Stimulated activated CD8-positive, alpha-beta memory T cell treated with anti-CD3 and anti-CD28 coated beads, Interleukin-12 subunit alpha, Interleukin-12 subunit beta, amount 100 ng/mL, for 24 hours (primary cell): Measurements from ENCODE around the gene CELSR1.

ENCODE experiments used
- DNase-seq: peaks from one replicate; pipeline ENCODE4 v3.0.0-alpha.2; 2020; ENCODE audit errors: extremely low read depth

CELSR1 gene, protein sequence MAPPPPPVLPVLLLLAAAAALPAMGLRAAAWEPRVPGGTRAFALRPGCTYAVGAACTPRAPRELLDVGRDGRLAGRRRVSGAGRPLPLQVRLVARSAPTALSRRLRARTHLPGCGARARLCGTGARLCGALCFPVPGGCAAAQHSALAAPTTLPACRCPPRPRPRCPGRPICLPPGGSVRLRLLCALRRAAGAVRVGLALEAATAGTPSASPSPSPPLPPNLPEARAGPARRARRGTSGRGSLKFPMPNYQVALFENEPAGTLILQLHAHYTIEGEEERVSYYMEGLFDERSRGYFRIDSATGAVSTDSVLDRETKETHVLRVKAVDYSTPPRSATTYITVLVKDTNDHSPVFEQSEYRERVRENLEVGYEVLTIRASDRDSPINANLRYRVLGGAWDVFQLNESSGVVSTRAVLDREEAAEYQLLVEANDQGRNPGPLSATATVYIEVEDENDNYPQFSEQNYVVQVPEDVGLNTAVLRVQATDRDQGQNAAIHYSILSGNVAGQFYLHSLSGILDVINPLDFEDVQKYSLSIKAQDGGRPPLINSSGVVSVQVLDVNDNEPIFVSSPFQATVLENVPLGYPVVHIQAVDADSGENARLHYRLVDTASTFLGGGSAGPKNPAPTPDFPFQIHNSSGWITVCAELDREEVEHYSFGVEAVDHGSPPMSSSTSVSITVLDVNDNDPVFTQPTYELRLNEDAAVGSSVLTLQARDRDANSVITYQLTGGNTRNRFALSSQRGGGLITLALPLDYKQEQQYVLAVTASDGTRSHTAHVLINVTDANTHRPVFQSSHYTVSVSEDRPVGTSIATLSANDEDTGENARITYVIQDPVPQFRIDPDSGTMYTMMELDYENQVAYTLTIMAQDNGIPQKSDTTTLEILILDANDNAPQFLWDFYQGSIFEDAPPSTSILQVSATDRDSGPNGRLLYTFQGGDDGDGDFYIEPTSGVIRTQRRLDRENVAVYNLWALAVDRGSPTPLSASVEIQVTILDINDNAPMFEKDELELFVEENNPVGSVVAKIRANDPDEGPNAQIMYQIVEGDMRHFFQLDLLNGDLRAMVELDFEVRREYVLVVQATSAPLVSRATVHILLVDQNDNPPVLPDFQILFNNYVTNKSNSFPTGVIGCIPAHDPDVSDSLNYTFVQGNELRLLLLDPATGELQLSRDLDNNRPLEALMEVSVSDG (N-terminal part only)

DNA sequence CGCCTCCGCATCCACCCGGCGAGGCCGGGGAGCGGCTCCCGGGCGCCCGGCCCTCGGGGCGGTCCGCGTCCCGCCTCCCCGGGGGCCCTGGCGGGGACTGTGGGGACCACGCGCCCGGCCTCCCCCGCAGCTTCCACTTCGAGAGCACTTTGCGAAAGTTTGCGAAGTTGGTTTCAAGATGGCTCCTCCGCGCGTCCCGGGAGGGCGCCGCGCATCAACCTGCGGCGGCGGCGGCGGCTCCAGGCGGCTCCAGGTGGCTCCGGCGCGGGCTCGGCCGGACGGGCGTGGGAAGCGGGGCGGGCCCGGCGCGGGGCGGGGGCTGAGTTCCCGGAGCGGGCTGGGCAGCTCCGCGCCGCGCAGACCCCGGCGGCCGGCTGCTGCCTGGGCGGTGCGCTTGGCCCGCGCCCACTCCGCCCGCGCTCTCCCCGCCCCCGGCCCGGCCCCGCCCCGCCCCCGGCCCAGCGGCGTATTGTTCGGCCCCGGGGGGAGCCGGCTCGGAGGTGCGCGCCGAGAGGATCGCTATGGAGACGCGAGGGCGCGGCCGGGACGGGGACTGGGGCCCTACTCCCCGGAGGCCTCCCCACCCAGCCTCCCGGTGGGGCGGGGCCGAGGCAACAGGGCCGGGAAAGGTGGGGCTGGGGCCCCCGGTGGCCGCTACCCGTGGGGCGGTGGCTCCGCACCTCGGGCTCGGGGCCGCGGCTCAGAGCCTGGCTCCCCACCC is at the start of gene CELSR1:
Gene CELSR1, minus strand, starts transcription at position 396 of the 721 bp plus-strand sequence. CDS start 450 bp downstream, outside the sequence.
- DNase-seq, result no peak

DNA sequence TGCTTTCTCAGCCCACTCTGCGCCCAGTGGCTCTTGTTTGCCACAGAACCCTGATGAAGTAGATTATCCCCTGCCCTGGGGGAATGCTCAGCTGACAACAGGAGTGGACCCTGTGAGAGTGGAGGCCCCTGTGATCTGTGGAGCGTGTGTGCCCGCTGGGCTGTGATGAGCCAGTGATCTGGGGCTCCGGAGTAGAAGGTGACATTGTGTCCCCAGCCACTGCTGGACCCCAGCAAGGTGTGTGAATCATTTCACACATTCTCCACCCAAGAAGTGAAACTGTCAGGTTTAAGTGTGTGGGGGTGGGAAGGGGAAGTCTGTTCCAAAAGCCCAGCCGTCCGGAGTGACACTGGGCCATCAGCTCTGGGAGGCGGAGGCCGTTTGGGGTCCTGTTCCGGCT is 49.6 kb upstream of the CELSR1 start:
- no peak for DNase-seq

DNA sequence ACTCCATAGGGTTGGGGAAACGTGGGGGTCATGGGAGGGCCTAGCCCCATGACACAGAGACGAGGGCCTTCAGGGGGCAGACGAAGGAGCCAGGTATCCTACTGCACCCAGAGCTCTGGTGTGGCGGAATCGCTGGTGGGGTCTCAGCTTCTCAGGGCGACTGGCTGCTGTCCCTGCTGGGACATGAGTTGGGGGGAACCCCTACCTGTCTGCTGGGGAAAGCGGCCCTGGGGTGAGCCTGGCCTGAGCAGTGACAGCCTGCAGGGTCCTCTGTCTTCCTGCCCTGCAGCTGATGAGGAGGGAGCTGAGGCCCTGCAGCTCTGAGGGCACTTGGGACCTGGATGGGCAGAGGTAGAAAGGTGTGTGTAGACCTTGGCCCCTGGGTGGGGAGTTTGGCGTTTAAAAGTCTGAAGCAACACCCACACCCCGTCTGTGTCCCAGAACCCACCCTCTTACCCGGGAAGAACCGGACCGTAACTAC is 49.2 kb upstream of the CELSR1 start:
- no peak for DNase-seq

GRCh38 chr22:46586123-46586519 is 48.7 kb upstream of the CELSR1 start:
- no peak for DNase-seq

GRCh38 chr22:46585340-46586122 is 48.1 kb upstream of the CELSR1 start:
- DNase-seq, result no peak

DNA sequence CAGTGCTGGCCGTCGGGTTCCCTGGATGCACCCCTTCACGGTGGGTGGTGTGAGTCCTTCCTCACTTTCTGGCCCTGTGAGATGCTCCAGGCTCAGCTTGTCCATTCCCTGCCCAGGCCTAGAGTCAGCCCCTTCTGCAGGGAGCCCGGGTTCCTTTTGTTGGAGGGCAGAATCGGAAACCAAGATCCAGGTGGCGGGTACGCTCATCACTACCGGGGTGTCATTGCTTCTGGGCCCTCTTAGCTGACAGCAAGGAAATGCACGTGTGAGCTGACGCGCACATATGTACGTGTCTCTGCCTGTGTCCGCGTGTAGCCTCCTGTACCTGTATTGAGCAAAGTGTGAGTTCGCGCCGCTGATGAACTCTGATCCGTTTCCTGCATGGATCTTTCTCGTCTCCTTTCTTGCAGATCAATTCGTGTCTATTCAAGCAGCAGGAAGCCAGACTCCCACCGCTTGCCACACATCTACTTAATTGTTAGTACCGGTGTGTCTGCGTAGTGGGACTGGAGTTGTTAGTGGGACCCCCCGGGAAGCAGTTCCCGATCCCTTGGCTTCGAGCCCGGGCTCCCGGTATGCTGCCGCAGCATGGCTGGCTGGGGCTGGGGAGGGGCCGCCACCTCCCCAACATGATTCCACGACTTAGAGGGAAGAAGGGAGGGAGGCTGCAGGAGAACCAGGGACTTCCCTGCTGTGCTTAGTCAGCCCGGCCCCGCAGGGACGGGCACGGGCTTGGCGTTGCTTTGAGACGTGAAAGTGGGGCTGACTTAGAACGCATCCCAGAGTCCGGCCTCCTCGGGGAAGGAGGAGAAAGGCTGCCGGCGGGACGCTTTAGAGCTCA is 46.9 kb upstream of the CELSR1 start:
- no peak for DNase-seq

DNA sequence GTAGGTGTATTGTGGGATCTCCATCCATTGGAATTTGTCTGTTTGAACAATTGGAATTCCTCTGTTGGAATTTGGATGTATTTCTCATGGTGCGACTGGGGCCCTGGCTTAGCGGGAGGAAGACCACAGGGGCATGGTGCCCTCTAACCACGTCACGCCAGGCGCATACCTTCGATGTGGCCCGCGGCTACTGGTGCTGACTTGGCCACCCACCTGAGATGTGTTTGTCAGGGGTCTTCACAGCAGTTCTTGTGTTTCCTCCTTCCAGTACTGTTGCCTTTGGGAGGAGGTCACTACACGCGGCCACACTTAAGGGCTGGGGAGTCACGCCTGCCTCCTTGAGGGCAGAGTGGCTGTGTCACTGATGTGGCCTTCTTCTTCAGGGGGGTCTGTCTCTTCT is 46.2 kb upstream of the CELSR1 start:
- DNase-seq, result no peak

GRCh38 chr22:46582281-46582933 is 45.0 kb upstream of the CELSR1 start:
- no peak for DNase-seq

DNA sequence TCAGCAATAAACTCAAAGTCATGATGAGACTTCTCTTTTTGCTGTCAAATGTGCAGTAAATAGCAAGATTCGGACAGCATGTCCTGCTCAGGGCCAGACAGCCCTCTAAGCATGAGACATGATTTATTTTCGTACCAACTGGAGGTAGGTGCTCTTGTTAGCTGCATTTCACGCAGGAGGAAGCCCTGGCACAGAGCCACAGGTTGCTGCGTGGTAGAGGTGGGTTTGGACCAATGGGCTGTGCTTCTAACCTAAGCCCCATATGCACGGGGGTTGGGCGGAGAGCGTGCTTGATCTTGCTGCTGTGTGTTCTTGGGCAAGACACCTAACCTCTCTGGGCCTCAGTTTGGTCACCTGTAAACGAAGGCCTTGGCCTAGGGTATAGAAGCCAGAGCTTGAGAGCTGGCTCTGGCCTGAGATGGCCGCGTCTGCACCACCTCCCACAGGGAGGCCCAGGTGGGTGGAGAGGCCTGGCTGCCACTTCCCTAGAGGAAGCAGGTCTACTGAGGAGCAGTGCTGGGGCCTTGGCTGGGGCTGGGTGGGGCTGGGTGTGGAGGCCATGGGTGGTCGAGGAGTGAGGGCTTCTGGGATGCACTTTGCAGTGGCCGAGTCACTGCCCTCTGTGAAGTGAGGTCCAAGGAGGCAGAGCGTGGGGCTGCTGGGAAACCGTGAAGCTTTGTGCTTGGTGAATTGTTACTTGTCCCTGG is 44.3 kb upstream of the CELSR1 start:
- DNase-seq, result no peak

DNA sequence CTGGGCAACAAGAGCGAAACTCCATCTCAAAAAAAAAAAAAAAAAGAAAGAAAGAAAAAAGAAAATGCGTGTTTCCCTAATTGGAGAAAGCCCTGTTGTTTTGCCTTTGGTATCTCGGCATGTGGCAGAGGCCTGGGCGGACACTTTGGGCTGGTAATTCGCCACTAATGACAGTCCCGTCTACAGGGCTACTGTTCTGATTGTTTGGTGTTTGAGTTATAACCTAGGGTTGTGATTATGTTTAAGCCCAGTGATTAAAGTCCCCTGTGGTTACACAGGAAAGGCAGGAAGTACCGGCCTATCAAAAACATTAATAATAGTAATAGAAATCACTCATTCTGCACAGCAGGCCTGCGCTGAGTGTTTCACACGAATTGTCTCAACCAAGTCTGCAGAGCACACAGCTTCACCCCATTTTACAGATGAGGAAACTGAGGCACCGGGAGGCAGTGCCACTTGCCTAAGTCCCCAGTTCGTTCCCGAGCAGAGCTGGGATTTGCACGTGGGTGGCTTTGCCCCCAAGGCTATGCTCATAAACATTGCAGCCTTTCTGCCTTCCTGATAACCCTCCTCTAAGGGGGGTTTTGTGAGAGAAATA is 43.6 kb upstream of the CELSR1 start:
- no peak for DNase-seq

DNA sequence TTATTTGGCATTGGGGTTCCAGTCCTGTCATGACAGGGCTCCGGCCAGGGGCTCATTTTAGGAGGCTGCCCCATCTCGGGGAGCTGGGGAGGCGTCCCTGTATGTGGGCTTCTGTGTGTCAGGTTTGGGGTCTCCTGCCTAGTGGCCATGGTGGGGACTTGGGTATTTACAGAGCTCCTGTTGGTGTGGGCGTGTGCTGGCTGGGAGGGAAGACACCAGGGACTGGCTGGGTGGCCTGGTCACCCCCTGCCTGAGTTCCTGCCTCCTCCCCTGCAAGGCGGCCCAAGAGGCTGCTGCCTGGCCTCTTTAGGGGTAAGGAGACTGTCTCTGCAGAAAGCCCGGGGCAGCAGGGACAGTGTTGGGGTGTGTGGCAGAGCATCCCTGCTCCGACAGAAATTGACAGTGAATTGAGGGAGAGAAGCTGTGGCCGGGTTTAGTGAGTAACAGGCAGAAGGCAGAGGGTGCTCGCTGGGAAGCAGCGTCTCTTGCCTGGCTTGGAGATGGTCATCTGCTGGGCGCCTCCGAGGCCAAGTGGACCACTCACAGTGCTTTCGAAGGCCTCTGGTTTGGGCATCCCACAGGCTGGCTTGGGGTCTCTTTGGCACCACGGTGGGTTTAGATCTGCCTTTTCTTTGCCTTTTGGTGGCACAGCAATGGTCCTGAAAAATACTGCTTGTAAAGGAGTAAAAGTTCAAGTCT is 42.5 kb upstream of the CELSR1 start:
- no peak for DNase-seq

- DNase-seq, result no peak
Measured at GRCh38 chr22:46578824-46579561, 41.6 kb upstream of the CELSR1 start.

DNA sequence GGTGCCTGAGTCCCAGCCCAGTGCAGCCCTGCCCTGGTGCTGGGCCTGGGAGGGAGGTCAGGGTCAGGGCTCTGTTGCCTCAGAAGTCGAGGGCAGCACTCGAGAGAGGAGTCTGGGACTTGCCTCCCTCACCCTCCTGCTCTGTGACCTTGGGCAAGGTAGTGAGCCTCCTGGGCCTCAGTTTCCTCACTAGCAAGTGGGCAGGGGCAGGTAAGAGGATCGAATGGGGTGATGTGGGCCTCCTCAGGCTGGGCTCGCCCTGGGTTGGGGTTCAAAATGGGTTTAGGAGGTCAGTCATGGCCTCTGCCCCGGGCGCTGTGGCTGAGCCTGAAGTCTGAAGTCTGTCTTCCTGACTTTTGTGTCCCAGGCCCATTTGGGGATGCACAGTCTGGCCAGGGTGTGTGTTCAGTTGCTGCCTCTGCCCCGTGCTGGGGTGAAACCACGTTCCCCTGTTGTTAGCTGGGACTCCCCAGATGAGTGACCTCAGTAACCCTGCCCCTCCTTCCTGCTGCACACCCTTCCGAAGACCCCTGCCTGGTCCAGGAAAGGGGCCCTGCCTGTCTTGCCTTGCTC is 40.9 kb upstream of the CELSR1 start:
- no peak for DNase-seq

- DNase-seq, result no peak
Measured at GRCh38 chr22:46577368-46578249, 40.2 kb upstream of the CELSR1 start.
